Lung microvascular endothelial cell (primary cell): ENCODE measurements around the gene SASS6. TPM values are rescaled to one million over a fixed set of nuclear protein-coding genes. Genes with fewer than 3 reads are reported as not detected.
"Not testable (repeated sequence)": the region's sequence is repeated elsewhere in the genome, so short reads cannot be mapped to it uniquely, and the experiment has no call there.

Experiments
- DNase-seq, 2 donors: peaks; one replicate each; pipeline versions ENCODE4 v3.0.0 to v3.0.0-alpha.2; 2010; ENCODE audit warnings: low read depth in 2 of 2
- total RNA-seq: library from RNA; depleted of rRNA; stranded (reverse); fragments of >200 nt; gene quantifications from 2 replicates; pipeline ENCODE4 v1.2.1, GENCODE V29; 2014

The SASS6 gene
- total RNA-seq, 1 donor from 2014 or later: 0.99 TPM

GRCh38 chr1:100050139-100050538, 82.6 kb downstream of the SASS6 start:
- DNase-seq: no peak

GRCh38 chr1:100047235-100047708, 85.5 kb downstream of the SASS6 start:
- DNase-seq: not testable (repeated sequence)

GRCh38 chr1:100045206-100045605, 87.5 kb downstream of the SASS6 start:
- no peak for DNase-seq

- DNase-seq: peak in 1 of 2 donors; percentile 1
Measured at GRCh38 chr1:100039591-100039990, 93.1 kb downstream of the SASS6 start.

GRCh38 chr1:100038660-100039287, 94.0 kb downstream of the SASS6 start:
- peak; percentile 86 to 89 for DNase-seq

GRCh38 chr1:100037927-100038659, 94.6 kb downstream of the SASS6 start:
- DNase-seq: peak; percentile 90 to 94

- no peak for DNase-seq
Measured at GRCh38 chr1:100037656-100037926, 95.1 kb downstream of the SASS6 start.

- DNase-seq: peak; percentile 28 to 58
Measured at GRCh38 chr1:100036718-100037655, 95.7 kb downstream of the SASS6 start.

- DNase-seq: no peak
Measured at GRCh38 chr1:100035214-100035613, 97.5 kb downstream of the SASS6 start.

- peak; percentile 39 to 64 for DNase-seq
Measured at GRCh38 chr1:100034470-100034869, 98.3 kb downstream of the SASS6 start.

Other genes starting within 250 kb of the SASS6 start
- 11.6 and 18.7 TPM in 2 replicates for gene SLC35A3, start 162.9 kb downstream of the SASS6 start, total RNA-seq
- 5.8 and 5.9 TPM in 2 replicates for gene TRMT13, start 233 bp upstream of the SASS6 start, total RNA-seq
- under 0.01 and 0.20 TPM in 2 replicates for gene LRRC39, start 45.3 kb upstream of the SASS6 start, total RNA-seq
- gene DBT, start 116.9 kb upstream of the SASS6 start, total RNA-seq: 2.6 and 3.8 TPM in 2 replicates
- 27.0 and 27.5 TPM in 2 replicates for gene RTCA, start 133.3 kb upstream of the SASS6 start, total RNA-seq
- 5.7 and 6.0 TPM in 2 replicates for gene CDC14A, start 219.6 kb upstream of the SASS6 start, total RNA-seq